Common myeloid progenitor, CD34-positive (primary cell): ENCODE results near the gene FBXW7.

ENCODE experiments used
- CTCF ChIA-PET: fragments of 350-600 bp; sonication (Branson Sonifier 250); formaldehyde crosslinking; loops from one replicate; lab custom pipeline; 2021; ENCODE audit warnings: antibody characterized with exemption; lab: Charles Lee
- POLR2A ChIA-PET: fragments of 350-600 bp; sonication (Branson Sonifier 250); formaldehyde crosslinking; loops from one replicate; lab custom pipeline; 2021; ENCODE audit warnings: antibody characterized with exemption; lab: Charles Lee
- DNase-seq, 3 donors: peaks; one replicate each; pipeline versions ENCODE4 v3.0.0 to v3.0.0-alpha.2; 2013
- H3K27ac ChIP-seq, 2 experiments: 1 replicate in 1 of 2; 2 replicates in 1 of 2; pipeline ENCODE4 v1.7.0; 2013; ENCODE audit warnings: inconsistent platforms in 2 of 2, low read length in 2 of 2, mild to moderate bottlenecking in 2 of 2, low read depth in 1 of 2, moderate library complexity in 1 of 2; ENCODE audit not compliant: severe bottlenecking in 2 of 2, insufficient read depth in 1 of 2, poor library complexity in 1 of 2
- H3K27me3 ChIP-seq, 5 experiments: replicated peaks in 2 of 5; 1 replicate in 3 of 5; 2 replicates in 2 of 5; pipeline versions ENCODE4 v1.6.1 to v1.7.0; 2013; ENCODE audit warnings: low read length in 4 of 5, mild to moderate bottlenecking in 2 of 5, moderate library complexity in 2 of 5, inconsistent platforms in 1 of 5; ENCODE audit not compliant: insufficient read depth in 5 of 5, control insufficient read depth in 4 of 5
- H3K36me3 ChIP-seq, 4 experiments: 1 replicate in 2 of 4; 2 replicates in 2 of 4; pipeline versions ENCODE4 v1.6.1 to v1.7.0; 2013; ENCODE audit warnings: low read length in 3 of 4, control low read depth in 1 of 4, mild to moderate bottlenecking in 1 of 4; ENCODE audit not compliant: control insufficient read depth in 4 of 4, insufficient read depth in 4 of 4
- H3K4me1 ChIP-seq, 4 experiments: 1 replicate in 3 of 4; 2 replicates in 1 of 4; pipeline versions ENCODE4 v1.6.1 to v1.7.1; 2013; ENCODE audit warnings: low read length in 3 of 4, mild to moderate bottlenecking in 3 of 4, control low read depth in 1 of 4, inconsistent platforms in 1 of 4, moderate library complexity in 1 of 4; ENCODE audit not compliant: control insufficient read depth in 4 of 4, insufficient read depth in 4 of 4; ENCODE audit errors: control extremely low read depth in 1 of 4
- H3K4me3 ChIP-seq, 7 experiments: 1 replicate in 4 of 7; 2 replicates in 3 of 7; pipeline versions ENCODE4 v1.5.1 to v1.7.0; 2013; ENCODE audit warnings: mild to moderate bottlenecking in 7 of 7, low read length in 6 of 7, moderate library complexity in 6 of 7, inconsistent platforms in 2 of 7, low read depth in 2 of 7, control low read depth in 1 of 7; ENCODE audit not compliant: insufficient read depth in 4 of 7, control insufficient read depth in 1 of 7; ENCODE audit errors: extremely low read depth in 1 of 7
- H3K9me3 ChIP-seq, 5 experiments: 1 replicate in 4 of 5; 2 replicates in 1 of 5; pipeline versions ENCODE4 v1.6.1 to v1.7.1; 2013; ENCODE audit warnings: low read length in 4 of 5, mild to moderate bottlenecking in 2 of 5, inconsistent platforms in 1 of 5, low read depth in 1 of 5, moderate library complexity in 1 of 5; ENCODE audit not compliant: control insufficient read depth in 4 of 5, insufficient read depth in 2 of 5; ENCODE audit errors: control extremely low read depth in 1 of 5
- WGBS: methylation state at CpG from one replicate; pipeline ENCODE4 v1.1.5; 2013; ENCODE audit not compliant: insufficient coverage; 5-methylcytosine and 5-hydroxymethylcytosine counted together

The FBXW7 gene

DNA sequence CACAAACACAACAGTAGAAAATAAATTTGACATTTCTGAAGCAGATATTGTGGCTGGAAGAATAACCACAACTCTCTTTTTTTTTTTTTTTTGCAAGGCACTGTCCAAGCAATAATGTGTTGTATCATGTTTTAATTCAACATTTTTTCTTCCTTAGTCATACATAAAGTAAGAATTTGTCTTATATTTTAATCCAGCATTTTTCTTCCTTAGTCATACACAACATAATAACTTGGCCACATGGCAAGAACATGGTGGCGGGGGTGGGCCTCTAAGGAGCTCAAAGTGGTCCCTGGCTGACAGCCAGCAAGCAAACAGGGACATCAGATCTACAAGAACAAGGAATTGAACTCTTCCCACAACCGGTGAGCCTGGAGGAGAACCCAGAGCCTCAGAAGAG, 20.2 kb downstream of the FBXW7 start:
- no peak overlapping the region for H3K27ac ChIP-seq
- WGBS = 100% methylated on average over 1 of the region's 2 CpGs
- CTCF ChIA-PET = no interaction called here
- no peak for DNase-seq
- H3K4me3 ChIP-seq = no peak overlapping the region
- peaks cover 0 to 8% (median 0%) of the 10 kb centered on the region in 4 experiments for H3K4me1 ChIP-seq
- peaks cover 0 to 3% (median 2%) of the 10 kb centered on the region in 4 experiments for H3K36me3 ChIP-seq
- H3K27me3 ChIP-seq = no peaks in the 10 kb centered on the region
- POLR2A ChIA-PET = no interaction called here
- peaks cover 0 to 2% (median 0%) of the 10 kb centered on the region in 5 experiments for H3K9me3 ChIP-seq

DNA sequence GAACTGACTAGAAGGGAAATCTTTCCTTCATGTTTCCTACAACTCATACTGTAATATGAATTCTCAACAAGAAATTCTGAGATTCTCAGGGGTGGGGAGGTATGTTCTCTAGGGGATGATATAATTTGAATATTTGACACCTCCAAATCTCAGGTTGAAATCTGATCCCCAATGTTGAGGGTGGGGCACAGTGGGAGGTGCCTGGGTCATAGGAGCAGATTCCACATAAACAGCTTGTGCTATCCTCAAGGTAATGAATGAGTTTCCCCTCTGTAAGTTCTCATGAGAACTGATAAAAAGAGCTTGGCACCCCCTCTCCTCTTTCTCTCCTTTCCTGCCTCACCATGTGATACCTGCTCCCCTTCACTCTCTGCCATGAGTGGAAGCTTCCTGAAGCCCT, 21.5 kb downstream of the FBXW7 start:
- H3K4me1 ChIP-seq = peaks cover 0 to 8% (median 0%) of the 10 kb centered on the region in 4 experiments
- H3K9me3 ChIP-seq = peaks cover 0 to 2% (median 0%) of the 10 kb centered on the region in 5 experiments
- H3K4me3 ChIP-seq = no peak overlapping the region
- ChIA-PET POLR2A (no interaction called here), CTCF (interaction anchor here (1.1 to 1.8 kb wide), 4 partner anchors 12 to 60 kb away, joined by 3 to 7 read pairs (median 4); no protein-coding TSS in a partner anchor)
- peaks cover 0 to 3% (median 2%) of the 10 kb centered on the region in 4 experiments for H3K36me3 ChIP-seq
- DNase-seq = no peak
- no peak overlapping the region for H3K27ac ChIP-seq
- no peaks in the 10 kb centered on the region for H3K27me3 ChIP-seq

DNA sequence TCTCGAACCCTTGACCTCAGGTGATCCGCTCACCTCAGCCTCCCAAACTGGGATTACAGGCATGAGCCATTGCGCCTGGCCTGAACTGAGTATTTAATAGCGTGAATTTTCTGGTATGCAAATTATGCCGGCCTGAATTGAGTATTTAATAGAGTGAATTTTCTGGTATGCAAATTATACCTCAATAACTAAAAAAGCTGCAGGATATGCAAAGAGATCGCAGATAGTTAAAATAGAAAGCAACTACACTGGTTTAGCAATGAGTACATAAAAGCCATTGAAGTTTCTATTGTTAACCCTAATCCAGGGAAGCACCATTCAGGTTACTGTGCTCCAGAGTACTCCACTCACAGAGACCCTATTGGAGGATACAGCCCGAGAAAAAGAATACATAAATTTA, 22.8 kb downstream of the FBXW7 start:
- 100% methylated on average over 1 of the region's 7 CpGs for WGBS
- H3K4me1 ChIP-seq = peaks cover 0 to 8% (median 0%) of the 10 kb centered on the region in 4 experiments
- H3K27me3 ChIP-seq = no peaks in the 10 kb centered on the region
- ChIA-PET POLR2A (no interaction called here), CTCF (no interaction called here)
- peaks cover 0 to 3% (median 2%) of the 10 kb centered on the region in 4 experiments for H3K36me3 ChIP-seq
- H3K27ac ChIP-seq = no peak overlapping the region
- DNase-seq = no peak
- no peak overlapping the region for H3K4me3 ChIP-seq
- peaks cover 0 to 2% (median 0%) of the 10 kb centered on the region in 5 experiments for H3K9me3 ChIP-seq

DNA sequence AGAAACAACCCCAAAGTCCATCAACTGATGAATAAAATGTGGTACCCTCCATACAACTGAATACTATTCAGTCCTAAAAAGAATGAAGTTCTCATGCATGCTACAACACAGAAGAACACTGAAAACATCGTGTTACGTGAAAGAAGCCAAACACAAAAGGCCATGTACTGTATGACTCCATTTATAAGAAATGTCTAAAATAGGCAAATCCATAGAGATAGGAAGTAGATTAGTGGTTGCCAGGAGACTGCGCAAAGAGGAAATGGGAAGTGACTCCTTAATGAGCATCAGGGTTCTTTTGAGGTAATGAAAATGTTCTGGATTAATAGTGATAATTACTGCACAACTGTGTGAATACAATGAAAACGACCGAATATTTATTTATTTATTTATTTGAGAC, 23.4 kb downstream of the FBXW7 start:
- H3K27ac ChIP-seq = no peak overlapping the region
- H3K36me3 ChIP-seq = peaks cover 0 to 7% (median 4%) of the 10 kb centered on the region in 4 experiments
- CTCF ChIA-PET = no interaction called here
- POLR2A ChIA-PET = no interaction called here
- H3K4me3 ChIP-seq = no peak overlapping the region
- H3K9me3 ChIP-seq = peaks cover 0 to 2% (median 0%) of the 10 kb centered on the region in 5 experiments
- peaks cover 0 to 8% (median 0%) of the 10 kb centered on the region in 4 experiments for H3K4me1 ChIP-seq
- WGBS = 85% methylated on average over 2 of the region's 5 CpGs
- no peaks in the 10 kb centered on the region for H3K27me3 ChIP-seq
- no peak for DNase-seq

DNA sequence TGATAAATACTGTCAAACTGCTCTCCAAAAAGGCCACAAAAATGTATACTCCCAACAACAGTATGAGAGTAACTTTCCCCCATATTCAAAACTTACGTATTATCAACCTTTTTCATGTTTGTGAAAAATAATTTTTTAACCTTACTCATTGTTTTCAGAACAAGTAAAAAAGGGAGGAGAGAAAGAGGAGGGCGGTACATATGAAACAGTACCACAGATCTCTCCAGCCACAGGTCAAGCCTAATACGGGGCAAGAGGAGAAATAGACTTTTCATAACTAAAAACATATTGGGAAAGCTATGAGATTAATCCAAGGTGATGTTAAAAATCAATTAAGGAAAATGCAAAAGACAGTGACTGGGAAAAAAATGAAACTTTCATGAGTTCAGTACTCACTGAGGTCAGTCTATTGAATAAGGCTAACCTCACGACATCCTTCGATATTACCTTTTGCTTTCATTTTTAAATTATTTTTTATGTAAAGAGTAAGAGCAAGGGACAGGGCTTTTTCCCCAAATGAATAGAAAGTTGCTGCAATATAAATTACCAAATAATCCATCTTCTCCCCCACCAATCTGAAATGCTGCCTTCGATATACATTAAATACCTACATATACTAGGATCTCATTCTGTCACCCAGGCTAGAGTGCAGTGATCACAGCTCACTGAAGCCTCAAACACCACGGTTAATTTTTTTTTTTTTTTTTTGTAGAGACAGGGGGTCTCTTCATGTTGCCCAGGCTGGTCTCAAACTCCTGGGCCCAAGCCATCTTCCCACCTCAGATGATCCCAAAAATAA, 25.3 kb downstream of the FBXW7 start:
- Histone ChIP-seq H3K4me1 (peaks cover 0 to under 1% (median 0%) of the 10 kb centered on the region in 4 experiments), H3K27ac (no peak overlapping the region), H3K36me3 (peaks cover 0 to 5% (median 2%) of the 10 kb centered on the region in 4 experiments), H3K27me3 (no peaks in the 10 kb centered on the region), H3K9me3 (peaks cover 0 to 2% (median 0%) of the 10 kb centered on the region in 5 experiments), H3K4me3 (no peak overlapping the region)
- ChIA-PET POLR2A (no interaction called here), CTCF (interaction anchor here (1.9 kb wide), 1 partner anchor 10 kb away, joined by 6 read pairs; no protein-coding TSS in a partner anchor)
- WGBS = 100% methylated on average over 1 of the region's 7 CpGs
- DNase-seq = no peak

DNA sequence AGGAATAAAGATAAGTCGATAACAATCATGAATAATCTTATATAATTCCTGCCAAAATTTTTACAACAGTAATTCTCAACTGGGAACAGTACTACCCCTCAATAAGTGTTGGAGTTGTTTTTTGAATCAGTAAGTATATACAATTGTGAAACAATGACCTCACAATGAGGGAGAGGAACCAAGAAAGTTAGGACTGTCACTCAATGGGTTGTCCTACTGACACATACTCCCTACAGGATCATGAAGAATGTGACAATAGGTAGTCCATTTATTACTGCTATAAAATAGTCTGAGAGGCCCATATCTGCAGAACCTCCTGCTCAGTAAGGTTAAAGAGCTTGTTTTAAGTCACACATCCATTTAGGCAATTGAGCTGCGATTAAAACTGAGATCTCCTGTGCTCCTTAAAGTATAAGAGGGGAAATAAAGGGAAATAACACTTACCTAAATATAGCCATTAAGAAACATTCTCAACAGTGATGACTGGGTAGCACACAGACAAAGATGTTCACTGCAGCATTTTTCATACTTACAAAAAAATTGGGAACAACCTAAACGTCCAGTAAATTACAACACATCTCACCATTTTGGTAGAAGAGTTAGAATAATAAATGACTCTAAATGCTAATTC, 26.2 kb downstream of the FBXW7 start:
- CTCF ChIA-PET = interaction anchor here (1.9 kb wide), 1 partner anchor 9 kb away, joined by 6 read pairs; no protein-coding TSS in a partner anchor
- H3K27ac ChIP-seq = no peak overlapping the region
- POLR2A ChIA-PET = no interaction called here
- H3K4me3 ChIP-seq = no peak overlapping the region
- H3K36me3 ChIP-seq = peaks cover 0 to 5% (median 2%) of the 10 kb centered on the region in 4 experiments
- no peaks in the 10 kb centered on the region for H3K9me3 ChIP-seq
- no CpG with 5 or more reads among the region's 3 CpGs for WGBS
- no peaks in the 10 kb centered on the region for H3K27me3 ChIP-seq
- no peaks in the 10 kb centered on the region for H3K4me1 ChIP-seq
- DNase-seq = no peak

DNA sequence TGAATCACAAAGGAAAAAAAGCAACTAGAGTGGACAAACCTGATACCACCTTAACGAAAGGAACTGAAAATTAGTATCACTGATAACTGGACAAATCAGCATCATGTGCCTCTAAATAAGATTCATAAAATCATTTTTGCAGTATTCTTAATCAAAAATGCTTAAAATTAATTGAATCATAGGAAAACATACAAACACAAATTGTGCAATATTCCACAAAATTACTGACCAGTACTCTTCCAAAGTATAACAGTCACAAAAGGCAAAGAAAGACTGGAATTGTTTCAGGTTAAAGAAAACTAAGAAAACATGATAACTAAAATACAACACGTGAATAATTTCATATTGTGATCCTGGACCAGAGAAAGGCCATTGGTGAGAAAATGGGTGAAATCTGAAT, 27.1 kb downstream of the FBXW7 start:
- peaks cover 0 to 5% (median 2%) of the 10 kb centered on the region in 4 experiments for H3K36me3 ChIP-seq
- DNase-seq = no peak
- H3K9me3 ChIP-seq = no peaks in the 10 kb centered on the region
- no peaks in the 10 kb centered on the region for H3K4me1 ChIP-seq
- CTCF ChIA-PET = interaction anchor here (13.4 kb wide), 1 partner anchor 131 kb away, joined by 182 read pairs; no protein-coding TSS in a partner anchor
- H3K27me3 ChIP-seq = no peaks in the 10 kb centered on the region
- POLR2A ChIA-PET = no interaction called here
- no CpG with 5 or more reads among the region's 2 CpGs for WGBS
- no peak overlapping the region for H3K4me3 ChIP-seq
- no peak overlapping the region for H3K27ac ChIP-seq
